GM12865 (cell line): ENCODE data around the gene ITPR2.

Source experiments
- DNase-seq: peaks from one replicate; pipeline ENCODE4 v3.0.0; 2010; ENCODE audit warnings: low read depth
- H3K4me3 ChIP-seq: 2 replicates; pipeline ENCODE4 v1.5.1; 2011; ENCODE audit warnings: mild to moderate bottlenecking, low read depth, low read length, control low read depth
- TF ChIP-seq, protein P1 (sequence below): IDR thresholded peaks from 2 replicates; pipeline ENCODE4 v1.5.1; 2011; ENCODE audit warnings: low read length, control low read depth, low read depth, inconsistent platforms; ENCODE audit not compliant: insufficient read depth; ENCODE audit errors: missing control alignments

ITPR2 gene

DNA sequence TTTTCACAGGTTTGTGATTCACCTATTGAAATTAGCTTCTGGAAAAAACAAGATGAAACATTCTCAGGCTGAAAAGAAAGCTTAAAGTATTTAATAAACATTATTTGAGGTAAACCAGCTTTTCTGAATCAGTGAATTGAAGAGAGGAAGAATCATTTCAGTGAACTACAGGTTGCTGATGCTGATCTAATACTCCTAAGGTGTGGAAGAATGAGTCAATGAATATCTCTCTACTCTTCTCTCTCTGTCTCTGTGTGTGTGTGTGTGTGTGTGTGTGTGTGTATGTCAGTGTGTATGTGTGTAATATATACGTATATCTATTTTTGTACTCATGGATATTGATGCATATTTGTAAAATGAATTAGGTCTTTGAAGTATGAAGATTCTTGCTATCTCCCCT lies 325.4 kb downstream of the ITPR2 start:
- no peak overlapping the region for H3K4me3 ChIP-seq
- TF ChIP-seq, protein P1, sequence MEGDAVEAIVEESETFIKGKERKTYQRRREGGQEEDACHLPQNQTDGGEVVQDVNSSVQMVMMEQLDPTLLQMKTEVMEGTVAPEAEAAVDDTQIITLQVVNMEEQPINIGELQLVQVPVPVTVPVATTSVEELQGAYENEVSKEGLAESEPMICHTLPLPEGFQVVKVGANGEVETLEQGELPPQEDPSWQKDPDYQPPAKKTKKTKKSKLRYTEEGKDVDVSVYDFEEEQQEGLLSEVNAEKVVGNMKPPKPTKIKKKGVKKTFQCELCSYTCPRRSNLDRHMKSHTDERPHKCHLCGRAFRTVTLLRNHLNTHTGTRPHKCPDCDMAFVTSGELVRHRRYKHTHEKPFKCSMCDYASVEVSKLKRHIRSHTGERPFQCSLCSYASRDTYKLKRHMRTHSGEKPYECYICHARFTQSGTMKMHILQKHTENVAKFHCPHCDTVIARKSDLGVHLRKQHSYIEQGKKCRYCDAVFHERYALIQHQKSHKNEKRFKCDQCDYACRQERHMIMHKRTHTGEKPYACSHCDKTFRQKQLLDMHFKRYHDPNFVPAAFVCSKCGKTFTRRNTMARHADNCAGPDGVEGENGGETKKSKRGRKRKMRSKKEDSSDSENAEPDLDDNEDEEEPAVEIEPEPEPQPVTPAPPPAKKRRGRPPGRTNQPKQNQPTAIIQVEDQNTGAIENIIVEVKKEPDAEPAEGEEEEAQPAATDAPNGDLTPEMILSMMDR = no peak
- DNase-seq = no peak

DNA sequence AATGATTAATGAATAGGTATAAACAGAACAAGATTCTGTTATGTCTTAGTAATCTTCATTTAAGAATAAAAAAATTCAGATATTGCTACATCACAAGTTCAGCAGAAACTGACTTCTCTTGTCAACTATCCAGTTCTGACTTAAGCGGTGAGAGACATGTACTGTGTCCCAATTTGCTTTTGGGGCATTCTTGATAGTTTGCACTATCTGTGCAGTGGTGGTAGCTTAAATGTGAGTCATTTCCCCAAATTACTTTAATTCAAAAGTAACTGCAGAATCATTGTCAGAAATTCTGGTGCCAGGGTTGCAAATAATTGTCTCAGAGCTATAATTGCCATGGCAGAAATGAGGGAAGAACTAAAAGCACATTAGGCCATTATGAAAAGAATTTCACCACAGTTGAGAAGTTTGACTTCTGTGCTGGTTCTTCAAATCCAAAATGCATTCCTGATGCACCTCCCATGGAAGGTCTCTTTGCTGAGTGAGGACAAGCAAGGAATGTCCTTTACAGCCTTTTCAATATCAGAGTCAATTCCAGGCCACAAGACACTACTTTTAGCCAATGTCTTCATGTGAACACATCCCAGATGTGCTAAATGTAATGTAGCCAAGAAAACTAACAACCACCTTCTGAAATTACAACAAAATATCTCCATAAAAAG lies 332.9 kb downstream of the ITPR2 start:
- no peak for DNase-seq
- no peak overlapping the region for H3K4me3 ChIP-seq
- TF ChIP-seq, protein P1 = no peak

DNA sequence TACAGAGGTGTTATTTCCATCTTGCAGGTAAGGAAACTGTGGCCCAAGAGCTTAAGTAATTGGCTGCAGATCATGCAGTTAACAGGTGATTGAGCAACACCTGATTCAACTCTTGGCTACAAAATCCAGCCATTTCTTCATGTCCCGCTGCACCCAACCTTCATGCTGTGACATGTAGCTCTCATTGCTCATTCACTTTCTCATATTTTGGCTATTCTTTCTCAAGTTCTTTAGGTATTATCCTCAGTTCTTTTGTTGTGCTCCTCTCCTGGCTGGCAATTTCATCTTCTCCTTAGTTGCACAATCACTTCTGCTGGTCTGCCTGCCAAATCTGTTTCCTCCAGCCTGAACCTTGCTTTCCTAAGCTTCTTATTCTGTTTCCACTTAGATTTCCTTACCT lies 336.8 kb downstream of the ITPR2 start:
- H3K4me3 ChIP-seq = no peak overlapping the region
- TF ChIP-seq, protein P1 = no peak
- no peak for DNase-seq

DNA sequence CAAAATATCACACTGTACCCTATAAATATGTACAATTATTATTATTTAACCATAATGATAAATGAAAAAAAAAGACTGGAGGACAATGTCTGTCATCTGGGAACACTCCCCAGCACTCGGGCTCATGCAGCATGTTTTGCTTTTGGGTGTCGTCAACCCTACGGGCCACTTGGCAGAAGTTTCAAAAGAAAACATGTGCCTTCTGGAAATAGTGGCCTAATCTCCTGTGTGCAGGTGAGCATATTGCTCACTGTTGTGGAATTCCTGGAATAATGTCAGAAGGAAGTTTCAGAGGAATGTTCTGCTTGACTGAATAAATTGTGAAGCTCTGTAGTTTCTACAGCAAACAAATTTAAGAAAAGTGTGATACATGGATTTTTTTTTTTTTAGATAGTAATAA lies 339.3 kb downstream of the ITPR2 start:
- no peak for DNase-seq
- no peak overlapping the region for H3K4me3 ChIP-seq
- TF ChIP-seq, protein P1 = no peak

DNA sequence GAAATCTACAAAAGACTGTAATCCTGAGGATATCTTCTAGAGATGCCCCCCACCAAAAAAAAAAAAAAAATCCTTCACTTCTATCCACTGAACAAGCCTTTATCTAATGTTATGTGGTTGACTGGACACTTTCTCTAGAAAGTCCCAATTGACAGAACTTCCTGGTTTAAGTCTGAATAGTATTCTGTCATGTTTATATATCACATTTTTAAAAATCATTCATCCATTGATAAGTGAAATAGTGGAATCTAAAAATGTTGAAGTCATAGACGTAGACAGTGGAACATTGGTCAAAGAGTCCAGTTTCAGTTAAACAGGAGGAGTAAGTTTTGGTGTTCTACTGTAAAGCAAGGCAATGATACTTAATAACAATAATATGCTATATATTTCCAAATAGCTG lies 340.6 kb downstream of the ITPR2 start:
- no peak for DNase-seq
- TF ChIP-seq, protein P1 = no peak
- no peak overlapping the region for H3K4me3 ChIP-seq

DNA sequence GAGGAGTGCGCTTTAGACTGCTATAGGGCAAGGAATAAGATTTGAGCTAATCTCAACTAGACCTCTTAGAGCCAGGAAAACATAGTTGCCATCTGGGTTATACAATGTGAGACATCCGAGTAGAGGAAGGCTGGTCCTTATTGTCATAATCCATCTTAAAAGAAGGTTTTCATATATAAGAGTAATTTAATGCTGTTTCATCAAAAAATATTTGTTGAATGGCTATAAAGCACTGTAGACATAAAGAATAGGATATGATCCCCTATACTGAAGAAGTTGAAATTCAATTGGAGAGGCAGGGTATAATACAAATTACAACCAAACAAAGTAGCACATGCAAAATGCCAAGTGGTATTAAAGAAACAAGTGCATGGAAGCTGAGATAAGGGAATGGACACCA lies 343.1 kb downstream of the ITPR2 start:
- no peak for DNase-seq
- TF ChIP-seq, protein P1 = no peak
- no peak overlapping the region for H3K4me3 ChIP-seq

DNA sequence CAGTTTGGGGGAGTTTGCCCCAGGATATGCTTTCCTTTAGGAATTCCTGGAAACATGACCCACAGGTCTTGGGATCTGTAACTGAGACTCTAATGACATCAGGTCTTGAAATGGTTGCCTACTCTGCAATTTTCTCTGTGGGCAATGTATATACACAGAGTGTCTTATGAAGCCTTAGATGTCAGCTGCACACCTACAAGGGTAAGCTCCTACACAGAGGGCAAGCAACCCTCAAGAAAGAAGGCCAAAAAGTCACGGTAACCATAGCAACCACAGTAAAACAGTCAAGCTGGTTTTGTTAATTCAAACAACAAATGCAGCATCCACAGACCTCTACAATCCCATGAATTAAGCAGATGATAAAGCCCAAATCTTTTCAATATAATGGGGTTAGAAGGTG lies 344.6 kb downstream of the ITPR2 start:
- TF ChIP-seq, protein P1 = no peak
- H3K4me3 ChIP-seq = no peak overlapping the region
- no peak for DNase-seq
